ENCODE results near the gene ARRB2.

- TF ChIP-seq REST (IDR thresholded peaks at IDR 0.05; ENCODE audit: insufficient read depth in 1 of 2, low read depth in 2 of 2, low read length in 2 of 2) = no peak
- no peak for TF ChIP-seq SIN3A (IDR thresholded peaks at IDR 0.05; ENCODE audit: borderline replicate concordance, insufficient read depth, low read length)
- no peak for TF ChIP-seq TAF1 (IDR thresholded peaks at IDR 0.05; ENCODE audit: borderline replicate concordance, insufficient read depth, low read length)
Observed at GRCh38 chr17:4743216-4743615, 32.8 kb downstream of the ARRB2 start.

Measured in PFSK-1 (cell line).